Activated naive CD8-positive, alpha-beta T cell treated with anti-CD3 and anti-CD28 coated beads for 36 hours (primary cell): ENCODE measurements around the gene SCIN. TPM values are rescaled to one million over a fixed set of nuclear protein-coding genes. Genes with fewer than 3 reads are reported as not detected.
"Not testable (repeated sequence)": the region's sequence is repeated elsewhere in the genome, so short reads cannot be mapped to it uniquely, and the experiment has no call there.

Experiments
- DNase-seq: peaks from one replicate; pipeline ENCODE4 v3.0.0; 2021
- H3K27ac Mint-ChIP-seq: one replicate; pipeline ENCODE4 v1.8.0; 2022; ENCODE audit warnings: mild to moderate bottlenecking, moderate library complexity, mixed read lengths
- H3K27me3 Mint-ChIP-seq: one replicate; pipeline ENCODE4 v1.8.0; 2022; ENCODE audit warnings: mild to moderate bottlenecking, mixed read lengths
- H3K36me3 Mint-ChIP-seq: one replicate; pipeline ENCODE4 v1.8.0; 2021; ENCODE audit warnings: mild to moderate bottlenecking, mixed read lengths
- H3K4me1 Mint-ChIP-seq: one replicate; pipeline ENCODE4 v1.8.0; 2021; ENCODE audit warnings: mixed read lengths
- H3K4me3 Mint-ChIP-seq: one replicate; pipeline ENCODE4 v1.8.0; 2022; ENCODE audit warnings: mild to moderate bottlenecking, moderate library complexity, mixed read lengths
- H3K9me3 Mint-ChIP-seq: one replicate; pipeline ENCODE4 v1.8.0; 2022; ENCODE audit warnings: mixed read lengths
- total RNA-seq, 2 experiments: library from RNA; stranded (reverse); gene quantifications; one replicate each; pipeline ENCODE4 v1.2.3, GENCODE V29; 2021

Gene SCIN
- under 1 TPM; 0.20 to 0.47 TPM for total RNA-seq

DNA sequence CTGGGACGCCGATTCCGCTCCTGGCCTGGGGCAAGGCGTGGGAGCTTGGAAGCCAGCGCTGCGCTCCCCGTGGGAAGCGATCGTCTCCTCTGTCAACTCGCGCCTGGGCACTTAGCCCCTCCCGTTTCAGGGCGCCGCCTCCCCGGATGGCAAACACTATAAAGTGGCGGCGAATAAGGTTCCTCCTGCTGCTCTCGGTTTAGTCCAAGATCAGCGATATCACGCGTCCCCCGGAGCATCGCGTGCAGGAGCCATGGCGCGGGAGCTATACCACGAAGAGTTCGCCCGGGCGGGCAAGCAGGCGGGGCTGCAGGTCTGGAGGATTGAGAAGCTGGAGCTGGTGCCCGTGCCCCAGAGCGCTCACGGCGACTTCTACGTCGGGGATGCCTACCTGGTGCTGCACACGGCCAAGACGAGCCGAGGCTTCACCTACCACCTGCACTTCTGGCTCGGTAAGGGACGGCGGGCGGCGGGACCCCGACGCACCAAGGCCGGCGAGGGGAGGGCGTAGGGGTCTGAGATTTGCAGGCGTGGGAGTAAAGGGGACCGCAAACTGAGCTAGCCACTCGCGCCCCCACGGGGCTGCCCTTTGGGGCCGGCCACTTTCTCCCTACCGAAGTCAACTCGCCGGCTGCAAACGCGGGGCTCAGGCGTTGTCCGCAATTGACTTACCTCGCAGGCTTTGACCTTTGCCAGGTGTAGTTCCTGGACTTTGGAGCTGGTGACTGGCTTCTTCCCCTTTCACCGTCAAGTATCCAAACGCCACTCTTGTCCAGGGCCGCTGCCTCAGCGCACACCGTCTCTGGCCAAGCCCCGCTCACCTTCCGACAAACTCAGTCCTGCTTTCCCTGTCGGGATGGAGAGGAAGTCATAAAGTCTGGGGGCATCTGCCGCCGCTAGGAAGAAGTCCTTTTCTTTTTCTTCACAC lies at the start of gene SCIN:
TSS of gene SCIN (plus strand) at position 187 of the 928 bp plus-strand sequence. CDS start at position 254, 67 bp downstream.
- H3K27me3 Mint-ChIP-seq, result peaks cover 74% of the 10 kb centered on the region
- no peaks in the 10 kb centered on the region for H3K9me3 Mint-ChIP-seq
- H3K27ac Mint-ChIP-seq, result no peak within 1 kb of the TSS
- peak within 1 kb of the TSS; percentile 68 for H3K4me3 Mint-ChIP-seq
- H3K36me3 Mint-ChIP-seq, result no peaks in the 10 kb centered on the region
- H3K4me1 Mint-ChIP-seq, result peaks cover 19% of the 10 kb centered on the region
- peak; percentile 30 for DNase-seq

DNA sequence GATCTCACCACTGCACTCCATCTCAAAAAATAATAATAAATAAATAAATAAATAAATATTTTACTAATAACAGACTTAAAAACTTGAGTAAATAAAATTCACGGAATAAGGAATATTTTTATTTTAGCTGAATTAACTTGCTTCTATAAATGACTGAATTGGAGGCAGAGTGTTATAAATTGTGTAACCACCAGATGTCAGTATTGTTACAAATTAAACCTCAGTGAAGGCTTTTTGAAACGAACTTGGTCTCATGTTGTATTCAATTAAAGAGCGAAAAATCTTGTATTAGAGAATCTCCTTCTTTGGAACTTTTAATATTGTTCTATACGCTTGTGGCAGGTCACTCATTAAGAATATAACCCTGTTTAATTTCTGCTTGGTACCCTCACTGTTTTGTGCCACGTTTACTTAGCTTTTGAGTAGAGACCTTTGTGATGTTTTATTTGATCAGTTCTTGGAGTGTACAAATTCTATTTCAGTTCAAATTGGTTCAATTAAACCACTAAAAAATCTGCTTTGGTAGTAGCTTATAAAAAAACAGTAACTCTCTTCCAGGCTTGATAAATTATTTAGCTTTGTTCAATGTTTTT lies 45.6 kb upstream of the SCIN start:
- Mint-ChIP-seq H3K4me1 (no peaks in the 10 kb centered on the region), H3K4me3 (no peak overlapping the region), H3K36me3 (no peaks in the 10 kb centered on the region), H3K27ac (no peak overlapping the region), H3K27me3 (peaks cover 26% of the 10 kb centered on the region), H3K9me3 (no peaks in the 10 kb centered on the region)
- DNase-seq, result no peak

DNA sequence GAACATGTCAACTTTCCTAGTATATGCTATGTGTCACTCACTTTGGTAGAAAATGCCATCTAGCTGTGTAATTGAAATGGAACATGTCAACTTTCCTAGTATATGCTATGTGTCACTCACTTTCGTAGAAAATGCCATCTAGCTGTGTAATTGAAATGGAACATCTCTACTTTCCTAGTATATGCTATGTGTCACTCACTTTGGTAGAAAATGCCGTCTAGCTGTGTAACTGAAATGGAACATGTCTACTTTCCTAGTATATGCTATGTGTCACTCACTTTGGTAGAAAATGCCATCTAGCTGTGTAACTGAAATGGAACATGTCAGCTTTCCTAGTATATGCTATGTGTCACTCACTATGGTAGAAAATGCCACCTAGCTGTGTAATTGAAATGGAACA lies 43.8 kb upstream of the SCIN start:
- not testable (repeated sequence) for H3K4me1 Mint-ChIP-seq, H3K9me3 Mint-ChIP-seq, H3K4me3 Mint-ChIP-seq, H3K27me3 Mint-ChIP-seq, H3K36me3 Mint-ChIP-seq, H3K27ac Mint-ChIP-seq, DNase-seq

DNA sequence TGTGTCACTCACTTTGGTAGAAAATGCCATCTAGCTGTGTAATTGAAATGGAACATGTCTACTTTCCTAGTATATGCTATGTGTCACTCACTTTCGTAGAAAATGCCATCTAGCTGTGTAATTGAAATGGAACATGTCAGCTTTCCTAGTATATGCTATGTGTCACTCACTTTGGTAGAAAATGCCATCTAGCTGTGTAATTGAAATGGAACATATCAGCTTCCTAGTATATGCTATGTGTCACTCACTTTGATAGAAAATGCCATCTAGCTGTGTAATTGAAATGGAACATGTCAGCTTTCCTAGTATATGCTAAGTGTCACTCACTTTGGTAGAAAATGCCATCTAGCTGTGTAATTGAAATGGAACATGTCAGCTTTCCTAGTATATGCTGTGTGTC lies 42.9 kb upstream of the SCIN start:
- not testable (repeated sequence) for H3K9me3 Mint-ChIP-seq, H3K36me3 Mint-ChIP-seq, H3K4me3 Mint-ChIP-seq, H3K27me3 Mint-ChIP-seq, DNase-seq, H3K27ac Mint-ChIP-seq, H3K4me1 Mint-ChIP-seq

DNA sequence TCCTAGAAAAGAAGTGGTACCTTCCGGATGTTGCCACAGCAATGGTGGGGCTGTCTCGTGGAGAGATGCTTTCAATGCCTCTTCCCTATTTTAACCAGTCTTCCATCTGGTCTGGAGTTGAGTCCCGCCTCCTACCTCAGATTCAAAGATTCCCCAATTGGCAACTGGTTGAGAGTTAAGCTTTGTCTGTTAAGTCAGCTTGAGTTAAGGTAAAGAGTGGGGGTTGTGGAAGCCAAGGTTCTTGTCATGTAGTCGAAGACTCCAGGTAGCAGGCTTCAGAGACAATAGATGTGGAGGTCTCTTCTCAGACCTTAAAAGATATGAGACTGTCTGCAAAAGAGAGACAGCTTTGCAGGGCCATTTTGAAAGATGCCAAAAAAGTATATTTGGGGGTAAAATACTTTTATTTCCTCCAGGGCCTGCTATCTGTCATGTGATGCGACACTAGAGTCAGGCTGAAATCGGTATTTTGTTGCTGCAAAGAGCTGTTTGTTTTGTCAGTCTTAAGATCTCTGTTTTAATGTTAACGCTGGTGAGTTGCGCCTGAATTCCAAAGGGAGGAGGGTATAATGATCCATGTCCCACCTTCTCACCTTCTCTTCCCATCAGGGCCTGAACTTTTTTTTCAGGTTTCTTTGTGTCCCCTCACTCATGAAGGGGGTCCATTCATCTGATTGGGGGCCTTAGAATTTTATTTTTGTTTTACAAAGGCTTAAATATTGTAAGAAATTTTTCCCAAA lies 40.4 kb upstream of the SCIN start:
- no peaks in the 10 kb centered on the region for H3K36me3 Mint-ChIP-seq
- DNase-seq, result no peak
- H3K9me3 Mint-ChIP-seq, result no peaks in the 10 kb centered on the region
- H3K4me3 Mint-ChIP-seq, result no peak overlapping the region
- H3K27ac Mint-ChIP-seq, result no peak overlapping the region
- peaks cover 7% of the 10 kb centered on the region for H3K27me3 Mint-ChIP-seq
- no peaks in the 10 kb centered on the region for H3K4me1 Mint-ChIP-seq

DNA sequence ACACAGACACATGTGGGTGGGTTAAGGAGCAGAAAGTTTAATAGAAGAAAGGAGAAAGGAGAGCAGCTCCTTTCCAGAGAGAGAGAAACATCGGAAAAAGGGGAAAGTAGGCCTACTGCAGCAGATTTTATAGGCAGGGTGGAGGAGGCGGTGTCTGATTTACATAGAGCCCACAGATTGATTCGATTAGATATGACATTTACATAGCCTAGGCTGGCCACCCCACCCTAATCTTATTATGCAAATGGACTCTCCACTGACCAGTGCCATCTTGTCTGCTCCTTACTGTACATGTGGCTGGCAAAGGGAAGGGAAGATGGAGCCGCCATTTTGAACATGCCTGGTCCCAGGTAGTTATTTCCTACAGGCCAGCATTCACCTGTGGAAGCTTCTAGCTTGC lies 38.7 kb upstream of the SCIN start:
- no peak for DNase-seq
- H3K36me3 Mint-ChIP-seq, result no peaks in the 10 kb centered on the region
- H3K4me1 Mint-ChIP-seq, result no peaks in the 10 kb centered on the region
- peaks cover 7% of the 10 kb centered on the region for H3K27me3 Mint-ChIP-seq
- H3K4me3 Mint-ChIP-seq, result no peak overlapping the region
- H3K9me3 Mint-ChIP-seq, result no peaks in the 10 kb centered on the region
- no peak overlapping the region for H3K27ac Mint-ChIP-seq

DNA sequence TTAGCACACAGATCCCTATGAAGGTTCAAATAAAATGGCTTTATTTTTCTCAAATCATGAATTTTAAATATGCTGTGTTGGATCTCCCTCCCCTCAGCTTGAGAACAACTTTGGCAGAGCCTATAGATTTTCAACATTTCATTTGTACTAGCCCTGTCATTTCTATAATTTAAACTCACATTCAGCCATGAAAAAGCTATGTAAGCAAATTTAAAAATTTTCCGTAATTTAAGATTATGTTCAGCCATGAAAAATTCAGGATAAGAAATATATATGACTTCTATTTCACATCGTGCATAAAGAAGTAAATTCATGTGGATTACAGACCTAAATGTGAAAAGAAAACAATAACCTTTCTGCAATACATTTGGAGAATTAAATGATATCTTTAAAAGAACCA lies 36.5 kb upstream of the SCIN start:
- no peak overlapping the region for H3K4me3 Mint-ChIP-seq
- peaks cover under 1% of the 10 kb centered on the region for H3K27me3 Mint-ChIP-seq
- no peak for DNase-seq
- no peak overlapping the region for H3K27ac Mint-ChIP-seq
- H3K4me1 Mint-ChIP-seq, result no peaks in the 10 kb centered on the region
- no peaks in the 10 kb centered on the region for H3K9me3 Mint-ChIP-seq
- H3K36me3 Mint-ChIP-seq, result no peaks in the 10 kb centered on the region

DNA sequence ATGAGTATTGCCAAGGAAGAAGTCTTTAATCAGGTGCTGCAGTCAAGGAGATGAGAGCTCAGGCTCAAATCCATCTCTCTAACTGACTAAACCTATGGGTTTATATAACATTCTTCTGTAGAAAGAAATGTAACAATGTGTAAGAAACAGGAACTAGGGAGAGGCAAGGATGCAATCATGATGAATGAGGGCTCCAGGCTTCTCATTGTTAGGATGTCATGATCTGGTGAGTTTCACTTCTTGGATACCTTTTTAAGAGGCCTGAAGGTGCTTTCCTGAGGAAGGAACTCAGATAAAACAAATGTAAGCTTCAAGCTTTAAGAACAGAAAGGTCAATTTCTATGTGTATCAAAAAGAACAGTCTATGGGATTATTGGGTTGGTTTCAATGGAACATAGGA lies 30.8 kb upstream of the SCIN start:
- Mint-ChIP-seq H3K4me3 (no peak overlapping the region), H3K27ac (no peak overlapping the region), H3K36me3 (no peaks in the 10 kb centered on the region), H3K9me3 (no peaks in the 10 kb centered on the region), H3K27me3 (peaks cover 9% of the 10 kb centered on the region), H3K4me1 (no peaks in the 10 kb centered on the region)
- no peak for DNase-seq

DNA sequence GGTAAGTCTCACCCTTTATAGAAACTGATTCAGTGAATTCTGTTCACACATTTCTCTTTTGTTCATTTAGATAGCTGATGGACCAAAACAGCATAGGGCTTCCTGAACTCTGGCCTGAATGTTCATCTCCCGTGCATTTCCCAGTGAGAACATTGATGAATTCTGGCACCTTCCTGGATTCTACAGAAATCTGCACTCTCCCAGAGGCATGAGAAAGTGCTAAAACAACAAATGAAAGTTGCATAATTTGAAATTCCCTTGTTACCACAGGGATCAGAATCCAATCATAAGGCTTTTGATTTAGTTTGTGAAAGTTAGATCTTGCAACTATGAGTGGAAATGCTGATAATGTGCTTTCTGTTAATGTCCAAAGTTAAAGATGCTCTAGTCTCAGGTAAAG lies 29.7 kb upstream of the SCIN start:
- H3K27ac Mint-ChIP-seq, result no peak overlapping the region
- no peak for DNase-seq
- H3K4me1 Mint-ChIP-seq, result no peaks in the 10 kb centered on the region
- peaks cover 9% of the 10 kb centered on the region for H3K27me3 Mint-ChIP-seq
- no peak overlapping the region for H3K4me3 Mint-ChIP-seq
- H3K9me3 Mint-ChIP-seq, result no peaks in the 10 kb centered on the region
- H3K36me3 Mint-ChIP-seq, result no peaks in the 10 kb centered on the region

DNA sequence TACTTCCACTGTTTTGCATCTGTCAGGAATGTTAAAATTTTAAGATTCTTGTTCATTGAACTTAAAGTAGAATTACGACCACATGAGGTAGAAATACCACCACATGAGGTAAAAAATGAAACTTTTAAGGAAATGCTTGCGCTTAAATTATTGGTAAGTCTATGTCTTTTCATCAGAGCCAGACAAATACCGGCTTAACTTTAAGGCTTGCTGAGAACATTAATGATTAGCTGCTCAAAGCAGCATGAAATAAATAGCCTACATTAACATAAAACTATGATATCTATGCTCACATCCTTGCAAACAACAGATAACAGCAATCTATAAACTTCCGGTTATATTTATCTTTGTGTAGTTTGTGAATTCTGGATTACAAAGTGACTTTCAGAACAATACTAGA lies 26.9 kb upstream of the SCIN start:
- no peak overlapping the region for H3K27ac Mint-ChIP-seq
- no peak overlapping the region for H3K4me3 Mint-ChIP-seq
- no peaks in the 10 kb centered on the region for H3K4me1 Mint-ChIP-seq
- peaks cover 15% of the 10 kb centered on the region for H3K27me3 Mint-ChIP-seq
- no peaks in the 10 kb centered on the region for H3K9me3 Mint-ChIP-seq
- DNase-seq, result no peak
- H3K36me3 Mint-ChIP-seq, result no peaks in the 10 kb centered on the region

DNA sequence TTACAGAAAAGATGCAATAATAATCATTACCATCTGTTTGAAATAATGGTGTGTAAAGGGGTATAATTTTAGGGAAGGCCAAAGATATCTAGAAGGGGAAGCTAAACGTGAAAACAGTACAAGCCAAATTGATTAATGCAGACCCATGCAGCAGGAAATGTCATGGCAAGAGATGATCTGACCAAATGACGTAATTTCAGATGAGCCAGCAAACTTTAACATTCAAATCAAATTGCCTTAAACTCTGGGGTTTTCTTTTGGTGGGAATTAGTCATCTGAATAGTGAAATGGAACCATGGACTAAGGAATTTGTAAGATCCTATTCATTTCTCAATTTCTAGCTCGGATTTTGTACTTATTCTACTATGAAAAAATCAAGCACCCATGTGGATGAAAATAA lies 21.4 kb upstream of the SCIN start:
- H3K27ac Mint-ChIP-seq, result no peak overlapping the region
- H3K27me3 Mint-ChIP-seq, result peaks cover 9% of the 10 kb centered on the region
- H3K9me3 Mint-ChIP-seq, result no peaks in the 10 kb centered on the region
- H3K36me3 Mint-ChIP-seq, result no peaks in the 10 kb centered on the region
- no peaks in the 10 kb centered on the region for H3K4me1 Mint-ChIP-seq
- no peak overlapping the region for H3K4me3 Mint-ChIP-seq
- no peak for DNase-seq

DNA sequence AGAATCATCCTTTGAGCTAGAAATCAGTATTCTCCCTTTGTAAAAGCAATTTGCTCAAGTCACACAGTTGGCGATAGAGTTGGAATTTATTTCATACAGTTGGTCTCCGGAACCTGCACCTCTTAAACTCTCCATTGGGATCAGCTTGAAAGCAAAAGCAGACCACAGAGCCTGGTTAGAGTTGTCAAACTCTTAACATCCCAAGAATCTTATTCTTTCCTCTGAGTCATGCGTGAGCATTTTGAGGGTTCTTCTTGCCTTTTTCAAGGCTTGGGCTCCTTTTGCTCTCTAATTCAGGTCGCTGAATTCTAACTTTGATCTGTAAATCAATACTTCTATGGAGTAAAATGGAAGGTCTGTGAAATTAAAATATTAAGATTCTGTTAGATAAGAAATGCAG lies 19.6 kb upstream of the SCIN start:
- H3K9me3 Mint-ChIP-seq, result no peaks in the 10 kb centered on the region
- H3K4me3 Mint-ChIP-seq, result no peak overlapping the region
- peaks cover 9% of the 10 kb centered on the region for H3K27me3 Mint-ChIP-seq
- H3K27ac Mint-ChIP-seq, result no peak overlapping the region
- no peaks in the 10 kb centered on the region for H3K36me3 Mint-ChIP-seq
- no peaks in the 10 kb centered on the region for H3K4me1 Mint-ChIP-seq
- no peak for DNase-seq

DNA sequence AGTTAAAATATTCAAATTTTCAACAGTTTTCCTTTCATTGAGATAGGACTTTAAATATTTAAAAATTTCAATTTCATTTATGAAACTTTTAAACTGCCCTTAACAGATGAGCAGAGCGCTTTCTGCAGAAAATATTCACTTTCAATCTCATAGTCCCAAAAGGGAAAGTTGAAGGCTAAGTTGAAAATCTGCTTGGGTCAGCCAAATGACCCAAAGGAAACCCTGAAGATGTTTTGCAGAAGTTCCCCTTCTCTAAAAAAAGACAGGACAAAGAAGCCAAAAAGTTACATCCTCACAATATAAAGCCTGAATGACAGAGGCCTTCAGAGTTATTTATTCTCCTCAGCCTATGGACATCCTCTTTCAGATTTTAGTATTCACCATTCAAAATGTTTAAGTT lies 17.6 kb upstream of the SCIN start:
- Mint-ChIP-seq H3K4me1 (no peaks in the 10 kb centered on the region), H3K9me3 (peaks cover 2% of the 10 kb centered on the region), H3K4me3 (no peak overlapping the region), H3K36me3 (no peaks in the 10 kb centered on the region), H3K27me3 (peaks cover 3% of the 10 kb centered on the region), H3K27ac (no peak overlapping the region)
- no peak for DNase-seq

DNA sequence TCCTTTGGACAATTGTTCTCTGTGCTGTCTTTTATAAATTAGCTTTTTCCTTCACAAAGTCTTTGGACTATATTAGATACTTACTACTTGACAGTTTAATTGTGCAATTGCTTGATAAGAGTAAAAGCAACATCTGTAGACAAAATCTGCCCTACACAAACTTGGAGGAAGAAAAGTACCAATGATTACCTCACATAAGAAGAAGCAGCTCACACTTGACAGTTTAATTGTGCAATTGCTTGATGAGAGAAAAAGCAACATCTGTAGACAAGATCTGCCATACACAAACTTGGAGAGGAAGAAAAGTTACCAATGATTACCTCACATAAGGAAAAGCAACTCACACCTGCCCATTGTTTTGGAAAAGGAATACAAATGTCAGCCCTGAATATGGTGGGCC lies 17.1 kb upstream of the SCIN start:
- Mint-ChIP-seq H3K27ac (no peak overlapping the region), H3K4me3 (no peak overlapping the region)

DNA sequence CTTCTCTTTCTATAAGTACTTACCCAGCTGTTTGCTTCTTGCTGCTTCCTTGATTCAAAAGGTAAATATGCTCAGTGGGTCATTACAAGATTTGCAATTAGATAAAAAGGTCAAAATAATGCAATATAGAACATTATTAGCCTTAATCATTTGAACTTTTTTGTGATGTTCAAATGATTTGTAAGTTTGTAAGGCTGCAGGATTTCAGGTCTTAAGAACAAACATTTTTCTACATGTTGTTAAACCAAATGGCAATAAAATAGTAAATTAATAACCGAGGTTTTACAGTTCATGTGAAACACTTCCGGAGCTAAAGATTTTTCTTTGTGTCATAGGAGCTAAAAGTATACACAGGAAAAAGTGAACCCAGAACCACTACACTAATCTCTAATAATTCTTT lies 16.2 kb upstream of the SCIN start:
- peaks cover 3% of the 10 kb centered on the region for H3K27me3 Mint-ChIP-seq
- peaks cover 2% of the 10 kb centered on the region for H3K9me3 Mint-ChIP-seq
- H3K36me3 Mint-ChIP-seq, result no peaks in the 10 kb centered on the region
- H3K4me3 Mint-ChIP-seq, result no peak overlapping the region
- no peak overlapping the region for H3K27ac Mint-ChIP-seq
- H3K4me1 Mint-ChIP-seq, result no peaks in the 10 kb centered on the region
- no peak for DNase-seq

More for the DNA sequence above, 17.1 kb upstream of the SCIN start:
- H3K4me1 Mint-ChIP-seq, result no peaks in the 10 kb centered on the region
- peaks cover 2% of the 10 kb centered on the region for H3K9me3 Mint-ChIP-seq
- no peaks in the 10 kb centered on the region for H3K36me3 Mint-ChIP-seq
- no peak for DNase-seq
- peaks cover 3% of the 10 kb centered on the region for H3K27me3 Mint-ChIP-seq
